HepG2 (cell line): ENCODE results near the gene IGSF5. TPM values are rescaled to one million over a fixed set of nuclear protein-coding genes. Genes with fewer than 3 reads are reported as not detected.

ENCODE experiments used
- ATAC-seq: fragments of 200-7000 bp; cut with Tn5 transposase; 3 replicates; pipeline ENCODE4 v1.9.1; 2020; ENCODE audit warnings: mild to moderate bottlenecking, moderate library complexity
- BruUV-seq: library from RNA; stranded (reverse); fragments of 400-500 nt; replicated peaks from 2 replicates; lab custom pipeline; 2021; lab: Mats Ljungman, UMichigan
- CTCF ChIA-PET: fragments of 300-600 bp; formaldehyde crosslinking; extraction: SDS; loops from one replicate; lab custom pipeline; 2021; ENCODE audit warnings: low total read pairs, inconsistent platforms, low intra/inter-chr PET ratio; lab: Yijun Ruan, JAX
- POLR2A ChIA-PET: fragments of 350-600 bp; sonication (Branson Sonifier 250); formaldehyde crosslinking; loops from one replicate; lab custom pipeline; 2020; ENCODE audit warnings: antibody characterized with exemption, inconsistent platforms; lab: Yijun Ruan, JAX
- DNase-seq: peaks from one replicate; pipeline ENCODE4 v3.0.0-alpha.2; 2015; ENCODE audit warnings: low spot score
- FAIRE-seq: peaks from 3 replicates; lab custom pipeline; 2011; peaks lifted over from hg19 to GRCh38; lab: Jason Lieb, UNC
- H2AFZ ChIP-seq: one replicate; pipeline ENCODE4 v1.6.1; 2011; ENCODE audit warnings: low read length, inconsistent platforms
- H3K27ac ChIP-seq: fragments of 300-600 bp; 3 replicates; pipeline ENCODE4 v1.8.0; 2011; ENCODE audit warnings: mixed run types, mild to moderate bottlenecking, mixed read lengths, low read length, inconsistent platforms; ENCODE audit not compliant: insufficient read depth; ENCODE audit errors: extremely low read length
- H3K27me3 ChIP-seq, 2 experiments: fragments of 200-600 bp in 1 of 2; 2 replicates in 1 of 2; 3 replicates in 1 of 2; pipeline versions ENCODE4 v1.6.0 to v1.8.0; 2011; ENCODE audit warnings: low read length in 2 of 2, mild to moderate bottlenecking in 2 of 2, moderate library complexity in 2 of 2, inconsistent platforms in 1 of 2; ENCODE audit not compliant: insufficient read depth in 2 of 2, control insufficient read depth in 1 of 2
- H3K36me3 ChIP-seq, 2 experiments: fragments of 200-600 bp in 1 of 2; replicated peaks in 1 of 2; 2 replicates in 1 of 2; 3 replicates in 1 of 2; pipeline versions ENCODE4 v1.5.1 to v1.8.0; 2011; ENCODE audit warnings: low read length in 2 of 2, inconsistent platforms in 1 of 2; ENCODE audit not compliant: insufficient read depth in 2 of 2, control insufficient read depth in 1 of 2
- H3K4me1 ChIP-seq: 2 replicates; pipeline ENCODE4 v1.5.1; 2012; ENCODE audit warnings: low read length, inconsistent platforms; ENCODE audit not compliant: insufficient read depth
- H3K4me2 ChIP-seq: 2 replicates; pipeline ENCODE4 v1.6.0; 2011; ENCODE audit warnings: low read depth, low read length, inconsistent platforms
- H3K4me3 ChIP-seq, 3 experiments: fragments of 200-600 bp in 1 of 3; sonication (generic), shearing (Covaris generic) in 1 of 3; replicated peaks in 1 of 3; 2 replicates each; pipeline ENCODE4 v1.5.1; 2011 to 2016; ENCODE audit warnings: low read length in 3 of 3, inconsistent platforms in 2 of 3, low read depth in 2 of 3, mild to moderate bottlenecking in 2 of 3, control low read depth in 1 of 3, mixed read lengths in 1 of 3; ENCODE audit not compliant: insufficient read depth in 1 of 3
- H3K79me2 ChIP-seq: one replicate; pipeline ENCODE4 v1.6.1; 2011; ENCODE audit warnings: low read length, inconsistent platforms; ENCODE audit not compliant: insufficient read depth
- H3K9ac ChIP-seq: 2 replicates; pipeline ENCODE4 v1.6.0; 2011; ENCODE audit warnings: mild to moderate bottlenecking, low read depth, low read length, inconsistent platforms; ENCODE audit not compliant: insufficient read depth
- H3K9me3 ChIP-seq: 2 replicates; pipeline ENCODE4 v1.5.1; 2012; ENCODE audit warnings: mild to moderate bottlenecking, low read length
- H4K20me1 ChIP-seq: 2 replicates; pipeline ENCODE4 v1.6.0; 2011; ENCODE audit warnings: inconsistent platforms, mild to moderate bottlenecking, low read length, moderate library complexity; ENCODE audit not compliant: insufficient read depth
- BRCA1 ChIP-seq: sonication (generic); formaldehyde crosslinking; IDR thresholded peaks from 2 replicates; pipeline ENCODE4 v1.4.0; 2020; ENCODE audit warnings: missing genetic modification reagents
- GABPA ChIP-seq, 2 experiments: IDR thresholded peaks; 2 replicates each; pipeline ENCODE4 v1.6.1; 2011 to 2016; ENCODE audit warnings: low read depth in 2 of 2, low read length in 1 of 2, missing biosample characterization in 1 of 2, missing genetic modification characterization in 1 of 2
- KDM5A ChIP-seq: fragments of 200-600 bp; sonication (generic); IDR thresholded peaks from 2 replicates; pipeline ENCODE4 v1.7.0; 2018; ENCODE audit warnings: antibody characterized with exemption, mild to moderate bottlenecking, low read length, borderline replicate concordance
- NCOA1 ChIP-seq: sonication (generic); formaldehyde crosslinking; IDR thresholded peaks from 2 replicates; pipeline ENCODE4 v1.9.0; 2021; ENCODE audit warnings: missing genetic modification reagents
- NFYC ChIP-seq: IDR thresholded peaks from 2 replicates; pipeline ENCODE4 v1.6.1; 2016; ENCODE audit warnings: missing genetic modification reagents, missing compliant biosample characterization
- PHF20 ChIP-seq: sonication (generic); formaldehyde crosslinking; IDR thresholded peaks from 2 replicates; pipeline ENCODE4 v1.5.0; 2020; ENCODE audit warnings: mild to moderate bottlenecking, missing genetic modification reagents
- RAD51 ChIP-seq: fragments of 450-650 bp; IDR thresholded peaks from 2 replicates; pipeline ENCODE4 v1.6.1; 2016; ENCODE audit warnings: borderline replicate concordance
- RBM39 ChIP-seq: fragments of 200-400 bp; formaldehyde crosslinking; IDR thresholded peaks from one replicate; pipeline ENCODE4 v1.6.1; 2018; ENCODE audit warnings: antibody characterized with exemption, mild to moderate bottlenecking, low read depth, low read length; ENCODE audit not compliant: poor library complexity, severe bottlenecking
- WIZ ChIP-seq: sonication (generic); formaldehyde crosslinking; IDR thresholded peaks from 2 replicates; pipeline ENCODE4 v1.5.1; 2020; ENCODE audit warnings: mild to moderate bottlenecking, missing genetic modification reagents
- ZNF44 ChIP-seq: sonication (generic); formaldehyde crosslinking; IDR thresholded peaks from 2 replicates; pipeline ENCODE4 v1.5.1; 2020; ENCODE audit warnings: mild to moderate bottlenecking, missing genetic modification reagents
- ZZZ3 ChIP-seq: sonication (generic); formaldehyde crosslinking; IDR thresholded peaks from 2 replicates; pipeline ENCODE4 v1.4.0; 2020; ENCODE audit warnings: missing genetic modification reagents, mild to moderate bottlenecking, borderline replicate concordance
- WGBS: methylation state at CpG from one replicate; pipeline ENCODE4 v1.1.6; 2017; ENCODE audit warnings: low lambda C conversion rate; 5-methylcytosine and 5-hydroxymethylcytosine counted together
- in situ Hi-C: cut with HindIII; loops from 2 replicates; pipeline ENCODE4 v1.10.0; 2017; ENCODE audit warnings: low pct_unique_long_range_greater_than_20kb; ENCODE audit not compliant: extremely low pct_ligation_motif_present
- intact Hi-C: fragments of 100-400 bp; cut with micrococcal nuclease; formaldehyde crosslinking; loops from one replicate; pipeline ENCODE4 v1.10.0; 2022; ENCODE audit not compliant: unreplicated experiment
- polyA plus RNA-seq, 8 experiments: library from polyadenylated mRNA; depleted of rRNA in 3 of 8; stranded (reverse) in 7 of 8; unstranded in 1 of 8; fragments of >200 nt; fragmentation: Illumina TruSeq in 4 of 8; extraction: Trizol in 4 of 8; gene quantifications; 2 replicates each; pipeline versions ENCODE4 v1.2.1 to v1.2.3, GENCODE V29; 2011 to 2016; ENCODE audit warnings: low read depth in 4 of 8, missing spikeins in 1 of 8, mixed read lengths in 1 of 8; ENCODE audit not compliant: insufficient read depth in 1 of 8
- total RNA-seq, 5 experiments: library from RNA; depleted of rRNA; stranded (reverse); fragments of >200 nt; fragmentation: Illumina TruSeq; extraction: Trizol; gene quantifications; 2 replicates each; pipeline ENCODE4 v1.2.3, GENCODE V29; 2016; ENCODE audit warnings: low read depth in 1 of 5
- TF ChIP-seq, protein P1 (sequence below): sonication (generic); formaldehyde crosslinking; IDR thresholded peaks from 2 replicates; pipeline ENCODE4 v1.5.0; 2020; ENCODE audit warnings: missing genetic modification reagents
- TF ChIP-seq, protein P2 (sequence below): sonication (generic); formaldehyde crosslinking; IDR thresholded peaks from 2 replicates; pipeline ENCODE4 v1.8.1; 2023; ENCODE audit warnings: mild to moderate bottlenecking, missing genetic modification reagents

The IGSF5 gene
- total and polyA plus RNA-seq, 2 of the 13 experiments (the other 11 are each of a cell fraction or from before 2014, with no cell fraction given), result not detected

DNA sequence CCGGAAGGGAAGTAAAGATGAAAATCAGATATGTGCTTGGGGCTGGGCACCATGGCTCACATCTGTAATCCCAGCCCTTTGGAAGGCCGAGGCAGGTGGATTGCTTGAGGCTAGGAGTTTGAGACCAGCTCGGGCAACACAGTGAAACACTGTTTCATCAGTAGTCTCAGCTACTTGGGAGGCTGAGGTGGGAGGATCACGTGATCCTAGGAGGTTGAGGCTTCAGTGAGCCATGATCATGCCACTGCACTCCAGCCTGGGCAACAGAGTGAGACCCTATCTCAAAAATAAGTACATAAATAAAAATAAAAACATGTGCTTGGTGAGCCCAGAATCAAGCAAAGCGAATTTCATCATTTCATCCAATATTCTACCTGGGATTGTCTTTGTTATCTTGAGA is 98.9 kb downstream of the IGSF5 start:
- TF ChIP-seq, protein P1, sequence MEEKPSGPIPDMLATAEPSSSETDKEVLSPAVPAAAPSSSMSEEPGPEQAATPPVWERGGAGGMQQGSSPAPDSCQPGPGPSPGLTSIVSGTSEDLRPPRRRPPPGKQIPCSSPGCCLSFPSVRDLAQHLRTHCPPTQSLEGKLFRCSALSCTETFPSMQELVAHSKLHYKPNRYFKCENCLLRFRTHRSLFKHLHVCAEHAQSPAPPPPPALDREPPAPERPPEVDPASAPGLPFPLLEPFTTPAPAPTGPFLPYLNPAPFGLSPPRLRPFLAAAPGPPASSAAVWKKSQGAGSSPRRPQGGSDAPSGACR (CRISPR knock-in tag), result no peak
- TF ChIP-seq RAD51, result peak; percentile 68; the same call in 1 of the 2 replicates
- TF ChIP-seq, all 625 proteins: peak for 1
- Histone ChIP-seq H4K20me1 (no peaks in the 10 kb centered on the region), H3K27ac (no peak overlapping the region), H3K36me3 (no peaks in the 10 kb centered on the region), H2AFZ (no peak overlapping the region), H3K27me3 (no peaks in the 10 kb centered on the region), H3K9me3 (peaks cover 96% of the 10 kb centered on the region), H3K79me2 (no peaks in the 10 kb centered on the region), H3K4me1 (no peaks in the 10 kb centered on the region), H3K4me2 (no peak overlapping the region), H3K9ac (no peak overlapping the region), H3K4me3 (no peak overlapping the region)
- in situ Hi-C loops (no loop called here), intact Hi-C loops (no loop called here)
- ATAC-seq (no peak), FAIRE-seq (no peak), DNase-seq (no peak)
- 26% methylated on average over 5 of the region's 5 CpGs for WGBS
- no TSS peak for BruUV-seq
- ChIA-PET CTCF (no interaction called here), POLR2A (no interaction called here)

DNA sequence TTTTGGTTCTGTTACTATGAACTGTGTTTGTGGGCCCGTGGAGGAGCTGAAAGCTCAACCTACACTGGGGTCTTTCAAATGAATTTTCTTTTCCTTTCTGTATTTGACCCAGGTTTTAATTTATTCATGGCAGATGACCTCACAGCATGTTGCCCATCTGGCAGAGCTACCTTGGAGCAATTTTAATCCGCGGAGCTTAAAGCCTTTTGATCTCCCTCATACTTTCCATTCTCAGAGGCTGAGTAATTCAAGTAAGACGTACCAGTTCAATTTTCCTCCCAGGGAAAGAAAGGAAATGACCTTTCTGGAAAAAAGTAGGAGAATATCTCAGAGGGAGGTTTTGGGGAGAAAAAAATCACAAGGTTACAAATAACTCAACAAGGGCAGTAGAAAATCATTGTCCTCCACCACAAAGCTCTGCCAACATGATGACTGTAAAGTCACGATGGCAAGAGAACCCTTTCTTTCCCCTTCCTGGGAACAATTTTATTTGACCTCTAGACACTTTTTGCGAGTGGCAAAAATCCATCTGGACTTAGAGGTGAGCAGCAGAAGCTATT is 100.7 kb downstream of the IGSF5 start:
- ATAC-seq (no peak), DNase-seq (no peak), FAIRE-seq (no peak)
- 20% methylated on average over 6 of the region's 6 CpGs for WGBS
- no peaks in the 10 kb centered on the region for H3K36me3 ChIP-seq
- H3K4me3 ChIP-seq, result no peak overlapping the region
- no peaks in the 10 kb centered on the region for H3K4me1 ChIP-seq
- no TSS peak for BruUV-seq
- H3K4me2 ChIP-seq, result no peak overlapping the region
- in situ Hi-C loops, result no loop called here
- ChIA-PET POLR2A (no interaction called here), CTCF (no interaction called here)
- no peaks in the 10 kb centered on the region for H3K79me2 ChIP-seq
- H3K27me3 ChIP-seq, result no peaks in the 10 kb centered on the region
- no peaks in the 10 kb centered on the region for H4K20me1 ChIP-seq
- peaks cover 97% of the 10 kb centered on the region for H3K9me3 ChIP-seq
- H3K9ac ChIP-seq, result no peak overlapping the region
- no peak overlapping the region for H3K27ac ChIP-seq
- intact Hi-C loops, result no loop called here
- TF ChIP-seq PHF20 (CRISPR knock-in tag) (no peak), NFYC (CRISPR knock-in tag) (no peak), WIZ (CRISPR knock-in tag) (no peak), ZZZ3 (CRISPR knock-in tag) (no peak), NCOA1 (CRISPR knock-in tag) (no peak), ZNF44 (CRISPR knock-in tag) (no peak), RBM39 (no peak), GABPA (IDR thresholded peaks at IDR 0.05; ENCODE audit: low read depth, low read length) (no peak), GABPA (CRISPR knock-in tag; IDR thresholded peaks at IDR 0.05; ENCODE audit: low read depth) (no peak), BRCA1 (CRISPR knock-in tag) (no peak), KDM5A (no peak)
- TF ChIP-seq, protein P2, sequence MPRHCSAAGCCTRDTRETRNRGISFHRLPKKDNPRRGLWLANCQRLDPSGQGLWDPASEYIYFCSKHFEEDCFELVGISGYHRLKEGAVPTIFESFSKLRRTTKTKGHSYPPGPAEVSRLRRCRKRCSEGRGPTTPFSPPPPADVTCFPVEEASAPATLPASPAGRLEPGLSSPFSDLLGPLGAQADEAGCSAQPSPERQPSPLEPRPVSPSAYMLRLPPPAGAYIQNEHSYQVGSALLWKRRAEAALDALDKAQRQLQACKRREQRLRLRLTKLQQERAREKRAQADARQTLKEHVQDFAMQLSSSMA, result no peak
- no peak overlapping the region for H2AFZ ChIP-seq
